Breast epithelium (tissue), 4 donors: ENCODE measurements around the gene ARPIN. TPM values are rescaled to one million over a fixed set of nuclear protein-coding genes. Genes with fewer than 3 reads are reported as not detected.

Experiments
- DNase-seq, 2 donors: peaks; one replicate each; pipeline ENCODE4 v3.0.0-alpha.2; 2019; ENCODE audit warnings: low spot score in 2 of 2
- H3K27ac ChIP-seq, 2 donors: fragments of 200-600 bp; sonication (generic) in 1 of 2; one replicate each; pipeline ENCODE4 v1.5.1; 2016 to 2019; ENCODE audit warnings: mild to moderate bottlenecking in 1 of 2
- H3K27me3 ChIP-seq, 2 donors: fragments of 200-600 bp; sonication (generic) in 1 of 2; one replicate each; pipeline versions ENCODE4 v1.5.1 to v1.6.0; 2017 to 2019; ENCODE audit warnings: control low read depth in 1 of 2, mild to moderate bottlenecking in 1 of 2
- H3K36me3 ChIP-seq: fragments of 200-600 bp; one replicate; pipeline ENCODE4 v1.5.1; 2019
- H3K4me1 ChIP-seq, 2 donors: fragments of 200-600 bp; sonication (generic); one replicate each; pipeline ENCODE4 v1.5.1; 2016 to 2019; ENCODE audit warnings: control low read depth in 1 of 2
- H3K4me3 ChIP-seq, 3 donors: fragments of 200-600 bp; sonication (generic); 1 replicate in 2 of 3; 2 replicates in 1 of 3; pipeline ENCODE4 v1.5.1; 2016 to 2019; ENCODE audit warnings: mild to moderate bottlenecking in 3 of 3, moderate library complexity in 2 of 3
- H3K9me3 ChIP-seq, 2 donors: fragments of 200-600 bp; sonication (generic) in 1 of 2; one replicate each; pipeline ENCODE4 v1.5.1; 2016 to 2019; ENCODE audit warnings: control low read depth in 1 of 2
- CTCF ChIP-seq, 3 donors: fragments of 450-650 bp; IDR thresholded peaks; one replicate each; pipeline ENCODE4 v1.5.1; 2016 to 2017; ENCODE audit warnings: antibody characterized with exemption in 3 of 3, mild to moderate bottlenecking in 3 of 3, moderate library complexity in 3 of 3
- POLR2A ChIP-seq: fragments of 450-650 bp; IDR thresholded peaks from one replicate; pipeline ENCODE4 v1.6.1; 2016; ENCODE audit warnings: antibody characterized with exemption, mild to moderate bottlenecking, moderate library complexity
- POLR2AphosphoS5 ChIP-seq, 3 donors: sonication (generic); formaldehyde crosslinking; IDR thresholded peaks; one replicate each; pipeline ENCODE4 v1.6.1; 2017; ENCODE audit warnings: antibody characterized with exemption in 3 of 3
- intact Hi-C: fragments of 100-400 bp; cut with DNase I; formaldehyde crosslinking; loops from one replicate; pipeline ENCODE4 v1.15.1; 2023; ENCODE audit warnings: low total_unique reads
- total RNA-seq, 3 donors: library from RNA; depleted of rRNA; stranded (reverse); fragments of >200 nt; gene quantifications; one replicate each; pipeline ENCODE4 v1.1.0, GENCODE V29; 2016

Gene ARPIN
- total RNA-seq, 3 donors from 2014 or later, result 14.6 to 22.3 (median 17.0) TPM

- intact Hi-C loops, result loop anchor here (5.0 kb wide), 1 partner anchor 130 kb away; no protein-coding TSS in a partner anchor
- Histone ChIP-seq H3K36me3 (no peaks in the 10 kb centered on the region), H3K4me1 (no peaks in the 10 kb centered on the region), H3K9me3 (no peaks in the 10 kb centered on the region), H3K4me3 (no peak overlapping the region), H3K27me3 (no peaks in the 10 kb centered on the region), H3K27ac (no peak overlapping the region)
- DNase-seq, result no peak
- no peak for TF ChIP-seq CTCF (IDR thresholded peaks at IDR 0.05)
- no peak for TF ChIP-seq POLR2A
Observed at GRCh38 chr15:89877083-89877425, 35.7 kb downstream of the ARPIN start.

GRCh38 chr15:89876396-89877082 lies 36.2 kb downstream of the ARPIN start:
- Histone ChIP-seq H3K4me3 (no peak overlapping the region), H3K9me3 (no peaks in the 10 kb centered on the region), H3K27me3 (no peaks in the 10 kb centered on the region), H3K4me1 (no peaks in the 10 kb centered on the region), H3K27ac (no peak overlapping the region), H3K36me3 (no peaks in the 10 kb centered on the region)
- no peak for TF ChIP-seq POLR2AphosphoS5 (IDR thresholded peaks at IDR 0.05)
- TF ChIP-seq POLR2A, result no peak
- TF ChIP-seq CTCF (IDR thresholded peaks at IDR 0.05), result no peak
- no peak for DNase-seq
- intact Hi-C loops, result loop anchor here (5.0 kb wide), 1 partner anchor 129 kb away; no protein-coding TSS in a partner anchor

GRCh38 chr15:89875741-89876140 lies 37.0 kb downstream of the ARPIN start:
- TF ChIP-seq CTCF (IDR thresholded peaks at IDR 0.05), result no peak
- no peak for TF ChIP-seq POLR2A
- no peak for TF ChIP-seq POLR2AphosphoS5 (IDR thresholded peaks at IDR 0.05)
- no peaks in the 10 kb centered on the region for H3K9me3 ChIP-seq
- no peak overlapping the region for H3K4me3 ChIP-seq
- no peaks in the 10 kb centered on the region for H3K27me3 ChIP-seq
- H3K27ac ChIP-seq, result no peak overlapping the region
- DNase-seq, result no peak
- intact Hi-C loops, result loop anchor here (5.0 kb wide), 1 partner anchor 128 kb away; no protein-coding TSS in a partner anchor
- no peaks in the 10 kb centered on the region for H3K36me3 ChIP-seq
- no peaks in the 10 kb centered on the region for H3K4me1 ChIP-seq

- Histone ChIP-seq H3K36me3 (no peaks in the 10 kb centered on the region), H3K9me3 (no peaks in the 10 kb centered on the region)
- TF ChIP-seq CTCF (IDR thresholded peaks at IDR 0.05) (peak; percentile 64 to 90 (median 82)), POLR2A (no peak), POLR2AphosphoS5 (IDR thresholded peaks at IDR 0.05) (peak in 2 of 3 donors; percentile 41 to 64)
Observed at GRCh38 chr15:89874926-89875564, 37.7 kb downstream of the ARPIN start.

GRCh38 chr15:89870688-89871288 lies 42.0 kb downstream of the ARPIN start:
- intact Hi-C loops, result no loop called here
- Histone ChIP-seq H3K27ac (no peak overlapping the region), H3K27me3 (no peaks in the 10 kb centered on the region), H3K4me1 (no peaks in the 10 kb centered on the region), H3K9me3 (no peaks in the 10 kb centered on the region), H3K36me3 (no peaks in the 10 kb centered on the region), H3K4me3 (no peak overlapping the region)
- DNase-seq, result no peak
- TF ChIP-seq CTCF (IDR thresholded peaks at IDR 0.05), result no peak
- no peak for TF ChIP-seq POLR2A
- TF ChIP-seq POLR2AphosphoS5 (IDR thresholded peaks at IDR 0.05), result no peak

More at GRCh38 chr15:89874926-89875564, 37.7 kb downstream of the ARPIN start:
- H3K4me1 ChIP-seq, result no peaks in the 10 kb centered on the region
- no peaks in the 10 kb centered on the region for H3K27me3 ChIP-seq
- intact Hi-C loops, result loop anchor here (5.0 kb wide), 1 partner anchor 128 kb away; no protein-coding TSS in a partner anchor
- H3K27ac ChIP-seq, result no peak overlapping the region
- H3K4me3 ChIP-seq, result no peak overlapping the region
- peak; percentile 72 to 81 for DNase-seq
